Hematopoietic multipotent progenitor cell (in vitro differentiated cells): Measurements from ENCODE around the gene ZZZ3. TPM values are rescaled to one million over a fixed set of nuclear protein-coding genes. Genes with fewer than 3 reads are reported as not detected.
"Not testable (repeated sequence)": the region's sequence is repeated elsewhere in the genome, so short reads cannot be mapped to it uniquely, and the experiment has no call there.

ENCODE experiments used
- DNase-seq, 3 donors: peaks; one replicate each; pipeline ENCODE4 v3.0.0-alpha.2; 2011 to 2015; ENCODE audit warnings: low read depth in 2 of 3, low spot score in 2 of 3
- total RNA-seq: library from RNA; depleted of rRNA; stranded (reverse); fragments of >200 nt; gene quantifications from one replicate; pipeline ENCODE4 v1.2.3, GENCODE V29; 2012

Gene ZZZ3
- total RNA-seq, 1 donor, result 29.4 TPM

GRCh38 chr1:77671836-77672235 is 10.6 kb downstream of the ZZZ3 start:
- DNase-seq, result no peak

- DNase-seq, result no peak
These were observed 12.1 kb downstream of the ZZZ3 start for GRCh38 chr1:77670330-77670729.

GRCh38 chr1:77668924-77669449 is 13.5 kb downstream of the ZZZ3 start:
- DNase-seq, result no peak

GRCh38 chr1:77664939-77665516 is 17.4 kb downstream of the ZZZ3 start:
- DNase-seq, result no peak

GRCh38 chr1:77661696-77662095 is 20.8 kb downstream of the ZZZ3 start:
- DNase-seq, result no peak

GRCh38 chr1:77659879-77660593 is 22.4 kb downstream of the ZZZ3 start:
- DNase-seq, result no peak

GRCh38 chr1:77658271-77658670 is 24.2 kb downstream of the ZZZ3 start:
- no peak for DNase-seq

- no peak for DNase-seq
These were observed 27.0 kb downstream of the ZZZ3 start for GRCh38 chr1:77655431-77655974.

- no peak for DNase-seq
These were observed 29.4 kb downstream of the ZZZ3 start for GRCh38 chr1:77652970-77653516.

- no peak for DNase-seq
These were observed 30.2 kb downstream of the ZZZ3 start for GRCh38 chr1:77652268-77652667.

GRCh38 chr1:77649127-77649526 is 33.3 kb downstream of the ZZZ3 start:
- DNase-seq, result no peak

- not testable (repeated sequence) for DNase-seq
These were observed 36.2 kb downstream of the ZZZ3 start for GRCh38 chr1:77646224-77646623.

- no peak for DNase-seq
These were observed 39.0 kb downstream of the ZZZ3 start for GRCh38 chr1:77643456-77643855.

- no peak for DNase-seq
These were observed 39.5 kb downstream of the ZZZ3 start for GRCh38 chr1:77642941-77643340.

GRCh38 chr1:77642196-77642595 is 40.3 kb downstream of the ZZZ3 start:
- no peak for DNase-seq

- no peak for DNase-seq
These were observed 42.8 kb downstream of the ZZZ3 start for GRCh38 chr1:77639557-77640069.

GRCh38 chr1:77639056-77639455 is 43.4 kb downstream of the ZZZ3 start:
- DNase-seq, result no peak

- no peak for DNase-seq
These were observed 45.6 kb downstream of the ZZZ3 start for GRCh38 chr1:77636864-77637263.
